Stimulated activated CD4-positive, alpha-beta T cell treated with anti-CD3 and anti-CD28 coated beads, Interleukin-12 subunit alpha, Interleukin-12 subunit beta, amount 100 ng/mL, for 48 hours (primary cell): ENCODE data around the gene TREML4.
A peak's percentile ranks its signal among the peaks of the same experiment; 100 is the strongest.

ENCODE experiments used
- DNase-seq, 3 donors: peaks; one replicate each; pipeline ENCODE4 v3.0.0-alpha.2; 2020; ENCODE audit warnings: low read depth in 2 of 3, low spot score in 1 of 3

TREML4 gene

DNA sequence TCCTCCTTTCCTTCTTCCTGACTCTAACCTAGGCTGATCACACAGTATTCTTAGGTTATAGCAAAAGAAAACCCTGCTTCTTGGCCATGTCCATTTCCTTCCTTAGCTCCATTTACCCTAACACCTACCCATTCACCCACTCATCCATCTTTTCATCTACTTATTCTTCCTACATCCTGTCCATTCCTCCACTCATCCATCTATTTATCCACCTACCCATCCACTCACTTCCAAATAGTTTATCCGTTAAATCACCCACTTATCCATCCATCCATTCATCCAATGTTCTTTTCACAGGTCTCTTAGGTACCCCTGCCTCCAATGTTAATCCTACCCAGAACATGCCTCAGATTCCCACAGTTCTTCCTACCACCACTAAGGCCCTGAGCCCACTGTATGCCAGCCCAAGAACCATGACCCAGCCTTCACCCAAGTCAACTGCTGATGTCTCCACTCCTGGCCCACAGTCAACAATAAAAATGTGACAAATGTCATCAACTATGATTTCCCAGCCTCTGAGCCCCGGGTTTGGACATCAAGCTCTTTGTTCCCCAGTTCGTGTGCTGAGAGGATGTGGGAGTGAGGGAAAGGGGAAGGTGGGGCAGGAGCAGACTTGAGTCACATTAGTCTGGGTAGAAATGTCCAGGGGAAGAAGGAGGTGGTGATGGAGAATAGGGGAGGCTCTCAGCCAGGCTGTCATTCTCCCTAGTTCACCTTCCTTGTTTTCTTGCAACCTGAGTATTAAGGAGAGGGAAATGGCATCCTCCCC is 24.4 kb downstream of the TREML4 start:
- DNase-seq, result no peak

DNA sequence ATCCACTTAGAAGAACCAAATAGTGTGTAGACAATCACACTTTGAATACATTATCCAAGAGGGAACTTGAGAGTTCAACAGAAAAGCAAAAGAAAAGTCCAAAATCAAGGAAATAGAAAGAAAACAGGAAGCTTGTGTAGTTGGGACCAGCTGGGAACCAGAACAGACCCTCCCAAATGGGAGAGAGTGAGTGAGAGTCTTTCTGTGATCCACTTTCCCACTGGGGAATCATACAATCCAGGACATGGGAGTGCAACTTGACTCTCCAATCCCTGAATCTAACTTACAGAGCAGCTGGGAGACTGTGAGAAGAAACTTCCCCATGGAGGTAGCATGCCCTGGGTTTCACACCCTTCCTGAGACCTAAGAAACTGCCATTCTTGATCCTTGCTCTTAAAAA is 27.0 kb downstream of the TREML4 start:
- DNase-seq, result no peak

DNA sequence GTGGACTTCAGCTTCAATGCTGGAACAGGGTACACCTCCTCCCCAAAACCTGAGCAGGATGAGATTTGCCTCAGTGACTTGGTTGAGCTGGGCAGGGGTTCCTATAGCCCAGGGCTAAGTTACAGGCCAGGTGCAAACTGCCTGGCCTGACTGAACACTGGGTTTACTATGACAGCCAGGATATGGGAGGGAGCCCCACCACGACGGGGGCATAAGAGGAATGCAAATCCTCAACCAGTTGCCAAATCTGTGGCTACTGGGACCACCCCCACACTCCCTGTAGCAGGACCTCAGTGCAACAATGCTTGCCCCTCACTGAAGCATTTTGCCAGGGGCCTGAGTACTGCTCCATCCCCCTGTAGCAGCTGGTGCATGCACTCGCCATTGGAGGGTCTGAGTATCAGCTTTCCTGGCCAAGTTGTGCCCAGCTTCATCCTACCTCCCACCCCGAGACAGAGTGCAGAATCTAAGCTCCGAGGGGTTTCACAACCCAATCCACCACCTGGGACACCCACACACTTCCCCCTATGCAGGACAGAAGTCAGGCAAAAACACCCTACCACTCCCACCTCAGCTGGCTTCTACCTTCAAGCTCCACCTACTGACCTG is 27.6 kb downstream of the TREML4 start:
- DNase-seq, result no peak

DNA sequence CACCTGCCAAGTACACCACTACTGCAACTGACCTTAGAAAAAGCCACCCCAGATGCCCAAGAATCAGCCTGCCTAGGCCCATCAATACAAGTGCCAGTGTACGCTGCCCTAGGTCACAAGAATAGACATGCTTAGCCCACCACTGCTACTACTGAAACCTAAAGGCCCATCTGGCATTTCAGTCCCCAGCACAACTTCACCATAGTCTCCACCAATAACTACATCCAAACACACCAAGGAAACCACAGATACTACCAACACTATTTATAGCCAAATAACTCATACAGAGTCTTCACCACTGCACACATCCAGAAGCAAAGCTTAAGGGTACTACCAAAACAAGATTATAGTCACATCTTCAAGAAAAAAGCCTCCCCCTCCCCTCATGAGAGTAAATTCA is 28.2 kb downstream of the TREML4 start:
- DNase-seq, result no peak

- no peak for DNase-seq
Observed at GRCh38 chr6:41257369-41258195, 29.4 kb downstream of the TREML4 start.

DNA sequence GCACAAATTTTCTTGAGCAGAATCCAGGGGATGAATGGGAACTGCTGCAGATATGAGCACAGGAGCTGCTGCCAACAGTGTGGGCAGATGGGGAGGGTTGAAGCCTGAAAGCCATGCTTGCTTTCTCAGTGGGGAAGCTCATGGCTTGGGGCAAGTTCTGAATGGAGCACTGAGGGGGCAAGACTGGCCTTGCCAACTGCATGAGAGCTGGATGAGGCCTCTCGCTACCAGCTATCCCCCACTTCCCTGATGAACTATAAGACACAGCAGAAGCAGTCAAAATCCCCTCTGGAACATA is 30.0 kb downstream of the TREML4 start:
- no peak for DNase-seq

DNA sequence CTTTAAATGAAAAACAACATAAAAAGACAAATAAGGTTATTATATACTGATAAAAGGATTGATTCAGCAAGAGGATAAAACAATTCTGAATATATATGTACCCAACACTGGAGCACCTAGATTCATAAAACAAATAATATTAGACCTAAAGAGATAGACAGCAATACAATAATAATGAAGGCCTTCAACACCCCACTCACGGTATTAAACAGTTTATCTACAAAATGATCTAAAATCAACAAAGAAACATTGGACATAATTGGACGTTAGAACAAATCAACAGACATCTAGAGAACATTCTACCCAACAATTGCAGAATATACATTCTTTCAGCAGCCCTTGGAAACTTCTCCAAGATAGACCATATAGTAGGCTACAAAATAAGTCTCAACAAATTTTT is 34.3 kb downstream of the TREML4 start:
- DNase-seq, result no peak

DNA sequence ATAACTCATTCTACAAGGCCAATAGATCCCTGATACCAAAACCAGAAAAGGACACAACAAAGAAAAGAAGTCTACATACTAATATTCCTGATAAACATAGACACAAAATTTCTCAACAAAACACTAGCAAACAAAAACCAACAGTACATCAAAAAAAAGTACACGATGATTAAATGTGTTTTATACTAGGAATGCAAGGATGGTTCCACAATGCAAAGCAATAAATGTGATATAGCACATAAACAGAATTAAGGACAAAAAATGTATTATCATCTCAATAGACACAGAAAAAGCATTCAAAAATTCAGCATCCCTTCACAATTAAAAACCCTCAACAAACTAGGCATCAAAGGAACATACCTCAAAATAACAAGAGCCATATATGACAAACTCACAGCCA is 35.1 kb downstream of the TREML4 start:
- no peak for DNase-seq

DNA sequence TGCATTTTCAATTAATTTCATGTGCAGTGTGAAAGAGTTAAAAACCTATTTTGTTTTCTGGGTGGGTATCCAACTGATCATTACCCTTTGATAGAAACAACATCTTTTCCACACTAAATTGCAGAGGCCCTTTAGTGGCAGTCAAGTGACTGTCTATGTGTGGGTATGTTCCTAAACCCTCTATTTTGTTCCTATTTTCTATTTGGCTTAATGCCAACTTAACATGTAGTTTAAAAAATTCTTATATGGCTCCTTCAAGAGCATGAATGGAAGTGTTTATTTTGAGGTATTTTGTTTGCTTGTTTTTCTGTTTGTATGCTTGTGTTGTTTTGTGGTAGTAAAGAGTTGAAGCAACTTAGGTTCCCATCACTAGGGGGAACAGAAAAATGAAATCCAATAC is 38.4 kb downstream of the TREML4 start:
- DNase-seq, result no peak

DNA sequence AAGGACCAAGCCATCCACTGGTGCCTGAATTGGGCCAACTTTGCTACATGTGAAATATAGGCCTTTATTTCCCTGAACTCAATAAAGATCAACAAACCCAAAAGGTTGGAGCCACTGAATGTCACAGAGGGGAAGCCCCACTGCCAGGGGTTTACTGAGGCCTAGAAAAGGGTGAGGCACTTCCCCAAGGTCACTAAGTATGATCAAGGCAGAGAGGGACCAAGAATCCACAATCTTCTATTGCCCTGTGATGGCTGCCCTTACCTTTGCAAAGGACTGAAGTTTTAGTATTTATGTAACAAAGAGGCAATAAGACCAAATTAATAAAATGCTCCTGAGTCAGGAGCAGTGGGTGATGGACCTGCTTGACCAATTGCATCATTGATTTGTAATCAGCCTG is 40.3 kb downstream of the TREML4 start:
- DNase-seq, result no peak

DNA sequence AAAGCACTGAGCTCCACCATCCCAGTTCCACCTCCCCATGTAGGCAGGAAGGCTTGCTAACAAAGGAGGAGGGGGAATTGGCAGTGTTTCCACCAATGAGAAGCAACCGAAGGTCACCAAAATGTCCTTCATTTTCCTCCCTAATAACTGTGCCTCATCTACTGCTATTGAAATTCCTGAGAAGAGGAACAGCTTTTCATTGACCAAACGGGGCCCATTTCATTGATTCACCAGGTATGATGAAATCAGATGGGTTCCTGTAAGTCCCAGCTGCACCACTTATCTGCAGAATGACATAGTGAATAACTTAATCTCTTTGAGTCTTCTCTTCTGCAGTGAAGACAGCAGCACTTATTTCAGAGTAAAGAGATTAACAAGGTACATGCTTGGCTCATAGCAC is 41.0 kb downstream of the TREML4 start:
- no peak for DNase-seq

- DNase-seq, result no peak
Observed at GRCh38 chr6:41269716-41270115, 41.6 kb downstream of the TREML4 start.

DNA sequence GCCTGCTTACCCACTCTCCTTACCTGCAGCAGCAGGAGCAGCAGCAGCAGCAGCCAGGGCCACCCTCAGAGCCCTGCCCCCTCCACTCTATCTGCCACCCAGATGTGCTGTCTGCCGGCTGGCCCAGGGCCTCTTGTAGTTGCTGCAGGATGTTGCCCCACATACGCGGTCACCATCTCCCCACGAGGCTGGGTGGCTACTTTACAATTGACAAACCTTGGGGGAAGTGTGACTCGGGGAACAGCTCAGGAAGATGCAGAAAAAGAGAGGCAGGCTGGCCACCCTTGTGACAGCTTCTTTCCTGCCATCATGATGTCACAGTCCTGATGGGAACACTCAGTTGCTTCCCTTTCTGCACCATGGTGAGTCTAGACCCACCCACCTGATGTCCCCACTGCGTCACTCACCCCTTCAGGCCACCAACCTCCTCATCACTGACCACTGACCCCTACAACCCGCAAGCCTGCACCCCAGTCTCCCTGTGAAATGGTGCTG is 43.8 kb downstream of the TREML4 start:
- no peak for DNase-seq

GRCh38 chr6:41272591-41273240 is 44.6 kb downstream of the TREML4 start:
- no peak for DNase-seq

GRCh38 chr6:41273714-41274113 is 45.6 kb downstream of the TREML4 start:
- DNase-seq, result no peak

DNA sequence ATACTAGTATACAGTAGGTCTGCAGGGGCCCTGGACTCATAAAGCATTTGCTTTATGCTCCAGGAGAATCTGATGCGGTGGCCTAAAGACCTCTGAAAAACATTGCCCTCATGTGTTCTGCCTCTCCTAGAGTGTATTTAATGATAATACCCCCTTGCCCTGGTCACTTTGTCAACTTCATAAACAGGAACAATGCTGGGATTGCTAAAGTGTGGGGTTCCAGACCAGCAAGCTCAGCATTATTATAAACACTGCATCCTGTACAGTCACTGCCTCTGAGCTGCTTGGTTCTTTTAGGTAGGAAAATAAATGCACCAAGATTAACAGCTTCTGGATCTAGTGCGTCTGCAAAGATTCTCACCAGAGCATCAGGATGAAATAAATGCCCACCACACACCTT is 46.1 kb downstream of the TREML4 start:
- DNase-seq, result no peak

- no peak for DNase-seq
Observed at GRCh38 chr6:41275489-41275888, 47.3 kb downstream of the TREML4 start.

- no peak for DNase-seq
Observed at GRCh38 chr6:41277605-41278004, 49.5 kb downstream of the TREML4 start.

DNA sequence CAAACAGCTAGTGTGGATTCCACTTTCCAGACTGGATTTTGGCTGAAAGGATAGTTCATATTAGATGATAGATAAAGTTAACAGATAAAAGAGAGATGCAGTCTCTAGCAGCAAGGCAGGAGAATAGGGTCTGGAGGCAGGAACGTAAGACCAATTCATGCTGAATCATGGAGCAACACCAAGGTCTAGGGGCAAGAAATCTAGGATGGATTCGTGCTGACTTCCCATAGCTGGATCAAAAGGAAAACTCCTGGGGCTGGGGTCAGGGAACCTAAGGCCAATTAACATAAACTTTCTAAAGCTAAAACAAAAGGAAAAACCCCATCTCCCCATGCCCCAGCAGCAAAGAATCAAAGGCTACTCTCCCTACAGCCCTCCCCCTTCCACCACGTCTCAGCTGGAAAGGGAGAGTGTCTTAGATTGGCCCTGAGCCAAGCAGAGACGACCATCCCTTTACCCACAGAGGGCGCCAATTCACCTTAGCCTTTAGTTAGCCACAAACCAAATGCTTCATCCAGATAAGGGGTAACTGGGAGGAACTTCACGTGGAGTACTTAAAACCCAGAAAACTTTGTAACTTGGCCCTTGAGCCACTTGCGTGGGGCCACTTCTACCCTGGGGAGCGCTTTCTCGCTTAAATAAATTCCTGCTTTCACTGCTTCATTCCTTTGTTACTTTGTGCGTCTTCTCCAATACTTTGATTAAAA is 50.7 kb downstream of the TREML4 start:
- DNase-seq, result peak; percentile 47 to 71 (median 58)

DNA sequence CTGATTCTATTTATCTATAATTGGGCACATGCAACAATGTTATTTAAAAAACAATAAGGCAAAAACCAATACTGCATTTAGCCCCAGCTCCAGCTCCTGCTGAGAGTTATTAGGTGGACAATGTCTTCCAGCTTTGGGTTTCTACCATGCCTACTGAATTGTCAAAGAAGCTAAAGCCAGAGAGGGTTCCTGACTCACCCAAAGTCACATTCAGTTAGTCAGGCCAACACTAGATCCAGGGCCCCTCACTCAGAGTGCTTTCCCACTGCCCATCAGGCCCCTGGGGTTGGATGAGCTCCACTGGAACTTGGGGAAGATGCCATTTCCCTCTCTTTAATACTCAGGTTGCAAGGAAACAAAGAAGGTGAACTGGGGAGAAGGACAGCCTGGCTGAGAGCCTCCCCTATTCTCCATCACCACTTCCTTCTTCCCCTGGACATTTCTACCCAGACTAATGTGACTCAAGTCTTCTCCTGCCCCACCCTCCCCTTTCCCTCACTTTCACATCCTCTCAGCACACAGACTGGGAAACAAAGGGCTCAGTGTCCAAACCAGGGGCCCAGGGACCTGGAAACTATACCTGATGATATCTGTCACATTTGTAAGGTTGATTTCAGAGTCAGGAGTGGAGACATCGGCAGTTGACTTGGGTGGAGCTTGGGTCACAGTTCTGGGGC is 52.4 kb downstream of the TREML4 start:
- DNase-seq, result no peak

GRCh38 chr6:41283600-41283999 is 55.5 kb downstream of the TREML4 start:
- no peak for DNase-seq
